ENCODE measurements around the gene BIRC2.

DNA sequence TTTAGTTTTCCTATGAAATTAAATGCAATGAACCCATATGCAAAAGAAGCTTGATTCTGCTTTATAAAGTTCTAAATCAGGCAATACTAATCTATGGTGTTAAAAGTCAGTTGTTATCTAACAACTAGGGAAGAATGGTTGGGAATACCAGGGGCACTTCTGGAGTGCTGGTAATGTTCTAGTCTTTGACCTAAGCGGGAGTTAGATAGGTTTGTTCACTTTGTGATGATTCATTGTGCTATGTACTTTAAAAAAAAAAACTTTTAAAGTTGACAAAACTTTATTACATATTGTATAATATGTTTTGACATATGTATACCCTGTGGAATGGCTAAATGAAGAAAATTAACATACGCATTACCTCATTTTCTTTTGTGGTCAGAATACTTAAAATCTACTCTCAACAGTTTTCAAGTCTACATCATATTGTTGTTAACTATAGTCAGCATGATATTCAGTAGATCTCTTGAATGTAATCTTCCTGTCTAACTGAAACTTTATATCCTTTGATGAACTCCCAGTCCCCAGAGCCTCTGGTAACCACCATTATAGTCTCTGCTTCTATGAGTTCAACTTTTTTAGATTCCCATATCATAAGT, 39.2 kb downstream of the BIRC2 start:
- TF ChIP-seq POLR2A (IDR thresholded peaks at IDR 0.05), result no peak
- TF ChIP-seq, protein P1, sequence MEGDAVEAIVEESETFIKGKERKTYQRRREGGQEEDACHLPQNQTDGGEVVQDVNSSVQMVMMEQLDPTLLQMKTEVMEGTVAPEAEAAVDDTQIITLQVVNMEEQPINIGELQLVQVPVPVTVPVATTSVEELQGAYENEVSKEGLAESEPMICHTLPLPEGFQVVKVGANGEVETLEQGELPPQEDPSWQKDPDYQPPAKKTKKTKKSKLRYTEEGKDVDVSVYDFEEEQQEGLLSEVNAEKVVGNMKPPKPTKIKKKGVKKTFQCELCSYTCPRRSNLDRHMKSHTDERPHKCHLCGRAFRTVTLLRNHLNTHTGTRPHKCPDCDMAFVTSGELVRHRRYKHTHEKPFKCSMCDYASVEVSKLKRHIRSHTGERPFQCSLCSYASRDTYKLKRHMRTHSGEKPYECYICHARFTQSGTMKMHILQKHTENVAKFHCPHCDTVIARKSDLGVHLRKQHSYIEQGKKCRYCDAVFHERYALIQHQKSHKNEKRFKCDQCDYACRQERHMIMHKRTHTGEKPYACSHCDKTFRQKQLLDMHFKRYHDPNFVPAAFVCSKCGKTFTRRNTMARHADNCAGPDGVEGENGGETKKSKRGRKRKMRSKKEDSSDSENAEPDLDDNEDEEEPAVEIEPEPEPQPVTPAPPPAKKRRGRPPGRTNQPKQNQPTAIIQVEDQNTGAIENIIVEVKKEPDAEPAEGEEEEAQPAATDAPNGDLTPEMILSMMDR (IDR thresholded peaks at IDR 0.05), result no peak
